A673 (cell line): ENCODE measurements around the gene KIF12. TPM values are rescaled to one million over a fixed set of nuclear protein-coding genes. Genes with fewer than 3 reads are reported as not detected.

Experiments
- BruUV-seq: library from RNA; stranded (reverse); fragments of 400-500 nt; replicated peaks from 2 replicates; lab custom pipeline; 2021; lab: Mats Ljungman, UMichigan
- CTCF ChIA-PET: fragments of 300-600 bp; sonication (Branson Sonifier 250); formaldehyde crosslinking; loops from one replicate; lab custom pipeline; 2022; ENCODE audit warnings: antibody characterized with exemption; lab: Charles Lee
- POLR2A ChIA-PET: fragments of 300-600 bp; sonication (Branson Sonifier 250); formaldehyde crosslinking; loops from one replicate; lab custom pipeline; 2022; ENCODE audit warnings: antibody characterized with exemption; ENCODE audit not compliant: low non-redundant PET; lab: Charles Lee
- DNase-seq: peaks from one replicate; pipeline ENCODE4 v3.0.0-alpha.2; 2015; ENCODE audit warnings: low spot score
- H3K27ac ChIP-seq: fragments of 200-600 bp; sonication (generic); 2 replicates; pipeline ENCODE4 v1.5.1; 2016; ENCODE audit warnings: mixed run types, low read depth, mild to moderate bottlenecking, mixed read lengths, antibody characterized with exemption, low read length; ENCODE audit not compliant: poor library complexity, severe bottlenecking
- H3K27me3 ChIP-seq: fragments of 200-600 bp; sonication (generic); replicated peaks from 2 replicates; pipeline ENCODE4 v1.6.1; 2017; ENCODE audit warnings: mixed run types, low read depth, mild to moderate bottlenecking, mixed read lengths, antibody characterized with exemption, low read length; ENCODE audit not compliant: insufficient read depth, poor library complexity
- H3K36me3 ChIP-seq: fragments of 200-600 bp; sonication (generic); 2 replicates; pipeline ENCODE4 v1.6.1; 2016; ENCODE audit warnings: mixed run types, mild to moderate bottlenecking, mixed read lengths, antibody characterized with exemption, low read length; ENCODE audit not compliant: insufficient read depth, poor library complexity, severe bottlenecking
- H3K4me1 ChIP-seq: fragments of 200-600 bp; sonication (generic); 2 replicates; pipeline ENCODE4 v1.6.1; 2017; ENCODE audit warnings: mixed run types, mild to moderate bottlenecking, mixed read lengths, antibody characterized with exemption, low read length; ENCODE audit not compliant: insufficient read depth, poor library complexity, severe bottlenecking
- H3K4me3 ChIP-seq: fragments of 200-600 bp; sonication (generic); 2 replicates; pipeline ENCODE4 v1.5.1; 2016; ENCODE audit warnings: low read depth, mixed run types, mild to moderate bottlenecking, mixed read lengths, low read length; ENCODE audit not compliant: poor library complexity, severe bottlenecking
- H3K9me3 ChIP-seq: fragments of 200-600 bp; sonication (generic); 2 replicates; pipeline ENCODE4 v1.6.1; 2016; ENCODE audit warnings: mixed run types, low read depth, mild to moderate bottlenecking, mixed read lengths, antibody characterized with exemption, low read length; ENCODE audit not compliant: poor library complexity, severe bottlenecking
- EZH2 ChIP-seq: fragments of 200-600 bp; sonication (generic); IDR thresholded peaks from 2 replicates; pipeline ENCODE4 v1.6.1; 2017; ENCODE audit warnings: borderline replicate concordance, low read depth, mild to moderate bottlenecking, mixed read lengths, antibody characterized with exemption, low read length; ENCODE audit not compliant: poor library complexity, severe bottlenecking
- intact Hi-C: fragments of 100-400 bp; cut with micrococcal nuclease; formaldehyde crosslinking; loops from one replicate; pipeline ENCODE4 v1.10.0; 2022; ENCODE audit not compliant: unreplicated experiment
- total RNA-seq: library from RNA; stranded (reverse); gene quantifications from 2 replicates; pipeline ENCODE4 v1.2.3, GENCODE V29; 2021
- TF ChIP-seq, protein P1 (sequence below): fragments of 300-800, 200-600 bp; sonication (generic); conservative IDR thresholded peaks from 2 replicates; pipeline ENCODE4 v1.5.1; 2017; ENCODE audit warnings: low read depth, mild to moderate bottlenecking, antibody characterized with exemption, low read length, moderate library complexity, mixed read lengths

KIF12 gene
- total RNA-seq, 1 experiment from 2014 or later: not detected

DNA sequence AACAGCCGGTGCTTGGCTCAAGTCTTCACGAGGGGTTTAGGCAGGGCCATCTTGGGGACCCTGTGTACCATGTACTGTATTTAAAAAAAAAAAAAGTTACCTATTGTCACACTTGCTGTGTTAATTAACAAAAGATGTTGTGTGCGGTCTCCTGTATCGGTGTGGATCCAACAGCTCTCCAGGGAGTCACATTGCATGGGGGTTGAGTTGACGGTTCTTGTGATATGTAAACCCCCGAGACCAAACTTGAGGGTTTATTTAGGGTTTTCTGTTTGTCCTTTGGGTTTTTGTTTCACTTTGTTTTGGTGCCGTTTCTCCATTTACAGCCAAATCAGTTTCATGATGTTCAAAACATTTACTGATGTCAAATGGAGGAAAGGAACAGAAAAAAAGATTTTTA is 43.2 kb downstream of the KIF12 start:
- no peak overlapping the region for H3K27ac ChIP-seq
- H3K9me3 ChIP-seq: no peaks in the 10 kb centered on the region
- no TSS peak for BruUV-seq
- CTCF ChIA-PET: no interaction called here
- TF ChIP-seq, protein P1, sequence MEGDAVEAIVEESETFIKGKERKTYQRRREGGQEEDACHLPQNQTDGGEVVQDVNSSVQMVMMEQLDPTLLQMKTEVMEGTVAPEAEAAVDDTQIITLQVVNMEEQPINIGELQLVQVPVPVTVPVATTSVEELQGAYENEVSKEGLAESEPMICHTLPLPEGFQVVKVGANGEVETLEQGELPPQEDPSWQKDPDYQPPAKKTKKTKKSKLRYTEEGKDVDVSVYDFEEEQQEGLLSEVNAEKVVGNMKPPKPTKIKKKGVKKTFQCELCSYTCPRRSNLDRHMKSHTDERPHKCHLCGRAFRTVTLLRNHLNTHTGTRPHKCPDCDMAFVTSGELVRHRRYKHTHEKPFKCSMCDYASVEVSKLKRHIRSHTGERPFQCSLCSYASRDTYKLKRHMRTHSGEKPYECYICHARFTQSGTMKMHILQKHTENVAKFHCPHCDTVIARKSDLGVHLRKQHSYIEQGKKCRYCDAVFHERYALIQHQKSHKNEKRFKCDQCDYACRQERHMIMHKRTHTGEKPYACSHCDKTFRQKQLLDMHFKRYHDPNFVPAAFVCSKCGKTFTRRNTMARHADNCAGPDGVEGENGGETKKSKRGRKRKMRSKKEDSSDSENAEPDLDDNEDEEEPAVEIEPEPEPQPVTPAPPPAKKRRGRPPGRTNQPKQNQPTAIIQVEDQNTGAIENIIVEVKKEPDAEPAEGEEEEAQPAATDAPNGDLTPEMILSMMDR: no peak
- TF ChIP-seq EZH2: no peak
- intact Hi-C loops: no loop called here
- H3K27me3 ChIP-seq: no peaks in the 10 kb centered on the region
- no peaks in the 10 kb centered on the region for H3K4me1 ChIP-seq
- DNase-seq: no peak
- no peaks in the 10 kb centered on the region for H3K36me3 ChIP-seq
- H3K4me3 ChIP-seq: no peak overlapping the region
- POLR2A ChIA-PET: no interaction called here

DNA sequence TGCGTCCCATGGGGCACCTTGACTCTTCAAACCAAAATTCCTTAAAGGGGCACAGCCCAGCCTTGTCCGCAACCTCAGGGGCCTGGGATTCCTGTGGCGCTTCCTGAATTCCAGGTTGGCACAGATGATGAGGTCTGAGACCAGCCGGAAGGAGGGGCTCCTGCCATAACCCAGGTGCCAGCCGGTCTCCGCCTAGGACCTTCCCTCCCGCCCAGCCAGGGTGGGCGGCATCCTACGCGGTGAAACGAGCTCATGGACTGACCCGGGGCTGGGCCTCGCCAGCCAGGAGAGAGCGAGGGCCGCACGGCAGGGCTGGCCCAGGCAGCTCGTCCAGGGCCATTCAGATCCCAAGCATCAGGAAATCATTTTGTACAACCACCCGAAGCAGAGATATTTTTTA is 44.0 kb downstream of the KIF12 start:
- no peak for TF ChIP-seq EZH2
- TF ChIP-seq, protein P1: no peak
- no peaks in the 10 kb centered on the region for H3K9me3 ChIP-seq
- no peaks in the 10 kb centered on the region for H3K4me1 ChIP-seq
- CTCF ChIA-PET: interaction anchor here (0.6 kb wide), 1 partner anchor 56 kb away, joined by 3 read pairs; no protein-coding TSS in a partner anchor
- peaks cover 1% of the 10 kb centered on the region for H3K36me3 ChIP-seq
- H3K4me3 ChIP-seq: no peak overlapping the region
- H3K27ac ChIP-seq: no peak overlapping the region
- no peaks in the 10 kb centered on the region for H3K27me3 ChIP-seq
- DNase-seq: no peak
- intact Hi-C loops: no loop called here
- POLR2A ChIA-PET: no interaction called here
- BruUV-seq: no TSS peak

DNA sequence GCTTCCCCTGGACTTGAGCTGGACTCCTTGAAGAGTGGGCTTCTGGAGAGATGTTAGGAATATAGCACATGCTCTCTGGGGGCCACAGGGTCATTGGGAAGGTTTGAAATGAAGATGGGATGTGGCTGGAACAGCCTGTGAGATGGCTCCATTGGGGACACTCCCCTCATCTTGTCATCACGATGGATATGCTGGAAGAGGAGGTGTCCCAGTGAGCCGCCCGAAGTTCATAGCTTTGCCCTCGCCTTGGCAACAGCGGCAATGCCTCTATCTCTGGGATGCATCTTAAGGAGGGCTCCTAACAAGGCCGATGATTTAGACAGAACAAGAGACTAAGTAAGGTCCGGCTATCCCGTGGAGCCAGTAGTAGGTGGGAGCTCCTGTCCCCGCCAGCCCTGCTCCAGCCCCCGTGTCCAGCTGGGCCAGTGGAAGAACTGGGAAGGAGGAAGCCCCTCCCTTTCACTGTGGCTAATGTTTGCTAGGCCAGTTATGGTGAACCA is 44.9 kb downstream of the KIF12 start:
- no peak for DNase-seq
- no peaks in the 10 kb centered on the region for H3K9me3 ChIP-seq
- TF ChIP-seq EZH2: no peak
- TF ChIP-seq, protein P1: no peak
- intact Hi-C loops: no loop called here
- CTCF ChIA-PET: no interaction called here
- H3K27ac ChIP-seq: no peak overlapping the region
- POLR2A ChIA-PET: no interaction called here
- H3K4me3 ChIP-seq: no peak overlapping the region
- no peaks in the 10 kb centered on the region for H3K27me3 ChIP-seq
- H3K4me1 ChIP-seq: no peaks in the 10 kb centered on the region
- peaks cover 4% of the 10 kb centered on the region for H3K36me3 ChIP-seq
- BruUV-seq: no TSS peak
